Stomach smooth muscle (tissue), 2 donors: Measurements from ENCODE around the gene DOK1.

Experiments
- H3K27ac ChIP-seq: one replicate; pipeline ENCODE4 v1.7.0; 2013; ENCODE audit warnings: mild to moderate bottlenecking, low read length, inconsistent platforms
- H3K27me3 ChIP-seq, 2 donors: one replicate each; pipeline ENCODE4 v1.7.0; 2013; ENCODE audit warnings: low read length in 2 of 2; ENCODE audit not compliant: insufficient read depth in 2 of 2, control insufficient read depth in 1 of 2
- H3K36me3 ChIP-seq, 2 donors: one replicate each; pipeline ENCODE4 v1.7.0; 2013; ENCODE audit warnings: low read length in 2 of 2; ENCODE audit not compliant: control insufficient read depth in 2 of 2, insufficient read depth in 2 of 2
- H3K4me1 ChIP-seq: one replicate; pipeline ENCODE4 v1.7.0; 2013; ENCODE audit warnings: low read length; ENCODE audit not compliant: control insufficient read depth, insufficient read depth
- H3K4me3 ChIP-seq, 2 donors: one replicate each; pipeline ENCODE4 v1.7.0; 2013; ENCODE audit warnings: low read length in 2 of 2
- H3K9ac ChIP-seq, 2 donors: one replicate each; pipeline ENCODE4 v1.7.0; 2013; ENCODE audit warnings: low read length in 2 of 2, mild to moderate bottlenecking in 1 of 2
- H3K9me3 ChIP-seq, 2 donors: one replicate each; pipeline ENCODE4 v1.7.0; 2013; ENCODE audit warnings: low read length in 2 of 2; ENCODE audit not compliant: control insufficient read depth in 2 of 2
- donor health status: healthy.
- donor health status: Pancreatic carcinoma.

Gene DOK1

GRCh38 chr2:74553892-74554819 lies at the start of gene DOK1, which contains the start of gene LOXL3:
Gene DOK1 (plus strand): TSS chr2:74554720. CDS start chr2:74554755, 35 bp downstream.
Gene LOXL3 (minus strand): TSS chr2:74553942. CDS start chr2:74552634, 1,308 bp downstream.
- peak within 1 kb of the TSS; percentile 18 for H3K27ac ChIP-seq
- peak within 1 kb of the TSS; percentile 16 to 58 for H3K9ac ChIP-seq
- no peaks in the 10 kb centered on the region for H3K9me3 ChIP-seq
- H3K36me3 ChIP-seq = no peaks in the 10 kb centered on the region
- H3K4me1 ChIP-seq = peaks cover 31% of the 10 kb centered on the region
- H3K4me3 ChIP-seq = peak within 1 kb of the TSS; percentile 25 to 85
- peaks cover 0 to 14% of the 10 kb centered on the region in 2 donors for H3K27me3 ChIP-seq

- H3K27me3 ChIP-seq = peaks cover 41 to 49% of the 10 kb centered on the region in 2 donors
- no peak overlapping the region for H3K27ac ChIP-seq
- peaks cover 45% of the 10 kb centered on the region for H3K4me1 ChIP-seq
- peak overlapping the region; percentile 33 to 35 for H3K4me3 ChIP-seq
- no peak overlapping the region for H3K9ac ChIP-seq
- H3K36me3 ChIP-seq = peaks cover 9 to 10% of the 10 kb centered on the region in 2 donors
- H3K9me3 ChIP-seq = no peaks in the 10 kb centered on the region
Measured at GRCh38 chr2:74505448-74506246, 48.9 kb upstream of the DOK1 start.

GRCh38 chr2:74507145-74507925 lies 47.2 kb upstream of the DOK1 start, which contains the start of gene PCGF1:
Gene PCGF1 (minus strand): TSS chr2:74507695. CDS start chr2:74507668, 27 bp downstream.
- peaks cover 38 to 45% of the 10 kb centered on the region in 2 donors for H3K27me3 ChIP-seq

GRCh38 chr2:74507926-74508520 lies 46.5 kb upstream of the DOK1 start:
- Histone ChIP-seq H3K27ac (peak overlapping the region; percentile 97), H3K4me1 (peaks cover 34% of the 10 kb centered on the region), H3K9me3 (no peaks in the 10 kb centered on the region), H3K36me3 (peaks cover 9 to 10% of the 10 kb centered on the region in 2 donors), H3K27me3 (peaks cover 41 to 44% of the 10 kb centered on the region in 2 donors), H3K4me3 (peak overlapping the region; percentile 98), H3K9ac (peak overlapping the region; percentile 95 to 99)

More at GRCh38 chr2:74507145-74507925, 47.2 kb upstream of the DOK1 start, which contains the start of gene PCGF1:
- peak within 1 kb of the TSS; percentile 95 to 99 for H3K9ac ChIP-seq
- no peaks in the 10 kb centered on the region for H3K9me3 ChIP-seq
- H3K36me3 ChIP-seq = peaks cover 9 to 10% of the 10 kb centered on the region in 2 donors
- H3K4me1 ChIP-seq = peaks cover 41% of the 10 kb centered on the region
- peak within 1 kb of the TSS; percentile 97 for H3K27ac ChIP-seq
- H3K4me3 ChIP-seq = peak within 1 kb of the TSS; percentile 98

GRCh38 chr2:74510272-74510671 lies 44.2 kb upstream of the DOK1 start:
- peaks cover 37% of the 10 kb centered on the region for H3K4me1 ChIP-seq
- peaks cover 8 to 10% of the 10 kb centered on the region in 2 donors for H3K36me3 ChIP-seq
- peaks cover 49 to 52% of the 10 kb centered on the region in 2 donors for H3K27me3 ChIP-seq
- no peak overlapping the region for H3K4me3 ChIP-seq
- H3K9ac ChIP-seq = no peak overlapping the region
- H3K27ac ChIP-seq = no peak overlapping the region
- no peaks in the 10 kb centered on the region for H3K9me3 ChIP-seq

- no peak overlapping the region for H3K27ac ChIP-seq
- H3K4me3 ChIP-seq = no peak overlapping the region
- H3K4me1 ChIP-seq = peaks cover 36% of the 10 kb centered on the region
- H3K36me3 ChIP-seq = peaks cover 0 to 2% of the 10 kb centered on the region in 2 donors
- H3K9ac ChIP-seq = no peak overlapping the region
- no peaks in the 10 kb centered on the region for H3K9me3 ChIP-seq
- H3K27me3 ChIP-seq = peaks cover 51 to 63% of the 10 kb centered on the region in 2 donors
Measured at GRCh38 chr2:74511104-74511989, 43.2 kb upstream of the DOK1 start.

- peaks cover 65 to 72% of the 10 kb centered on the region in 2 donors for H3K27me3 ChIP-seq
- peaks cover 25% of the 10 kb centered on the region for H3K4me1 ChIP-seq
- no peaks in the 10 kb centered on the region for H3K36me3 ChIP-seq
- H3K9me3 ChIP-seq = no peaks in the 10 kb centered on the region
- H3K9ac ChIP-seq = no peak overlapping the region
- no peak overlapping the region for H3K27ac ChIP-seq
- H3K4me3 ChIP-seq = no peak overlapping the region
Measured at GRCh38 chr2:74512744-74513604, 41.5 kb upstream of the DOK1 start.

- Histone ChIP-seq H3K27me3 (peaks cover 71 to 75% of the 10 kb centered on the region in 2 donors), H3K27ac (no peak overlapping the region), H3K9me3 (no peaks in the 10 kb centered on the region), H3K4me3 (no peak overlapping the region), H3K36me3 (no peaks in the 10 kb centered on the region), H3K4me1 (peaks cover 20% of the 10 kb centered on the region), H3K9ac (no peak overlapping the region)
Measured at GRCh38 chr2:74513605-74514367, 40.7 kb upstream of the DOK1 start.
